ENCODE data around the gene CTIF. TPM values are rescaled to one million over a fixed set of nuclear protein-coding genes. Genes with fewer than 3 reads are reported as not detected.

CTIF gene
- total RNA-seq, 1 donor = 65.9 TPM

DNA sequence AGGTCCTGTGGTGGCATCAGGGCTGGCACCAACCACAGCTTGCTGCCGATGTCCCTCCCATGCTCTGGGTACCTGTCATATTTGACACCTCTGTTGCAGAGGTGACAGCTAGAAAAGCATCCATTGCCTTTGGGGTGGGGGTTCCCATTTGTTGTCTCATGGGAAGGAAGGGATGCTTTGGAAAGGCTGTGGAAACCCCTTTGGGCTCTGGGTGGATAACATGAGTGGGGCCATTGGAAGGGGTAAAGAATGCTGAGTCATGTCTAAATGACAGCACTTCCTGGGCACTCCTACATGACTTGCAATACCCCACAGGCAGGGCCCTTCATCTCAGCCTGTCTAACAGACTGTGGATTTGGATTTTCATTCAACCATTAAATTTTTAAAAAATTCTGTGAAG, 27.8 kb downstream of the CTIF start:
- no peaks in the 10 kb centered on the region for H3K27me3 ChIP-seq (ENCODE audit: insufficient read depth, low read length)
- no peaks in the 10 kb centered on the region for H3K9me3 ChIP-seq (ENCODE audit: low read depth, low read length)
- TF ChIP-seq, protein P1, sequence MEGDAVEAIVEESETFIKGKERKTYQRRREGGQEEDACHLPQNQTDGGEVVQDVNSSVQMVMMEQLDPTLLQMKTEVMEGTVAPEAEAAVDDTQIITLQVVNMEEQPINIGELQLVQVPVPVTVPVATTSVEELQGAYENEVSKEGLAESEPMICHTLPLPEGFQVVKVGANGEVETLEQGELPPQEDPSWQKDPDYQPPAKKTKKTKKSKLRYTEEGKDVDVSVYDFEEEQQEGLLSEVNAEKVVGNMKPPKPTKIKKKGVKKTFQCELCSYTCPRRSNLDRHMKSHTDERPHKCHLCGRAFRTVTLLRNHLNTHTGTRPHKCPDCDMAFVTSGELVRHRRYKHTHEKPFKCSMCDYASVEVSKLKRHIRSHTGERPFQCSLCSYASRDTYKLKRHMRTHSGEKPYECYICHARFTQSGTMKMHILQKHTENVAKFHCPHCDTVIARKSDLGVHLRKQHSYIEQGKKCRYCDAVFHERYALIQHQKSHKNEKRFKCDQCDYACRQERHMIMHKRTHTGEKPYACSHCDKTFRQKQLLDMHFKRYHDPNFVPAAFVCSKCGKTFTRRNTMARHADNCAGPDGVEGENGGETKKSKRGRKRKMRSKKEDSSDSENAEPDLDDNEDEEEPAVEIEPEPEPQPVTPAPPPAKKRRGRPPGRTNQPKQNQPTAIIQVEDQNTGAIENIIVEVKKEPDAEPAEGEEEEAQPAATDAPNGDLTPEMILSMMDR (IDR thresholded peaks at IDR 0.05; ENCODE audit: extremely low read depth, low read depth, low read length) = no peak
- peaks cover 88% of the 10 kb centered on the region for H3K79me2 ChIP-seq (ENCODE audit: insufficient read depth, low read length)
- no peak for DNase-seq (ENCODE audit: insufficient read length, low spot score, missing footprints)
- no peaks in the 10 kb centered on the region for H3K36me3 ChIP-seq (ENCODE audit: insufficient read depth, low read length)
- H3K4me2 ChIP-seq (ENCODE audit: insufficient read depth, low read length) = no peak overlapping the region
- peaks cover 92% of the 10 kb centered on the region for H4K20me1 ChIP-seq (ENCODE audit: insufficient read depth, low read length)
- H3K4me3 ChIP-seq (ENCODE audit: insufficient read depth, low read length) = no peak overlapping the region
- peaks cover 27% of the 10 kb centered on the region for H3K4me1 ChIP-seq (ENCODE audit: insufficient read depth, low read length)
- H2AFZ ChIP-seq (ENCODE audit: low read length) = no peak overlapping the region
- H3K27ac ChIP-seq (ENCODE audit: low read depth, low read length) = no peak overlapping the region

DNA sequence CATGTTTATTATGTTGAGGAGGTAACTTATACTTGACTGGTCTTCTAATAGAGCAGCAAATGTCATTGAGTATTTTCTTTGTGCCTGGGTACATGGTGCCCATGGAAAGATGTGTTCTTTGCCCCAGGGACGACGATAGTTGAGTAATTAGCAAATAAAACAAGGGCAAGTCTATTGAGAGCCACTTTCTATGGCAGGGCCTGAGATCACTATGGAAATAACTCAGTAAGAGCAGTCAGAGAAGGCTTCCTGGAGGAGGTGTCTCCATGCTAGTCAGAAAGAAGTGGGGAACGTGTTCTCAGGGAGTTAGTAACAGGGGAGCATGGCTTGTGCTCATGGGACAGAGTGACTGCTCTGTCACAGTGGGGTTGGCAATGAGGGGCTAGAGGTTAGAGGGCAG, 28.6 kb downstream of the CTIF start:
- peaks cover 88% of the 10 kb centered on the region for H3K79me2 ChIP-seq (ENCODE audit: insufficient read depth, low read length)
- no peaks in the 10 kb centered on the region for H3K27me3 ChIP-seq (ENCODE audit: insufficient read depth, low read length)
- peaks cover 92% of the 10 kb centered on the region for H4K20me1 ChIP-seq (ENCODE audit: insufficient read depth, low read length)
- TF ChIP-seq, protein P1 (IDR thresholded peaks at IDR 0.05; ENCODE audit: extremely low read depth, low read depth, low read length) = no peak
- H2AFZ ChIP-seq (ENCODE audit: low read length) = no peak overlapping the region
- peaks cover 29% of the 10 kb centered on the region for H3K4me1 ChIP-seq (ENCODE audit: insufficient read depth, low read length)
- no peak for DNase-seq (ENCODE audit: insufficient read length, low spot score, missing footprints)
- no peak overlapping the region for H3K4me2 ChIP-seq (ENCODE audit: insufficient read depth, low read length)
- no peaks in the 10 kb centered on the region for H3K9me3 ChIP-seq (ENCODE audit: low read depth, low read length)
- H3K4me3 ChIP-seq (ENCODE audit: insufficient read depth, low read length) = no peak overlapping the region
- H3K27ac ChIP-seq (ENCODE audit: low read depth, low read length) = no peak overlapping the region
- H3K36me3 ChIP-seq (ENCODE audit: insufficient read depth, low read length) = no peaks in the 10 kb centered on the region

DNA sequence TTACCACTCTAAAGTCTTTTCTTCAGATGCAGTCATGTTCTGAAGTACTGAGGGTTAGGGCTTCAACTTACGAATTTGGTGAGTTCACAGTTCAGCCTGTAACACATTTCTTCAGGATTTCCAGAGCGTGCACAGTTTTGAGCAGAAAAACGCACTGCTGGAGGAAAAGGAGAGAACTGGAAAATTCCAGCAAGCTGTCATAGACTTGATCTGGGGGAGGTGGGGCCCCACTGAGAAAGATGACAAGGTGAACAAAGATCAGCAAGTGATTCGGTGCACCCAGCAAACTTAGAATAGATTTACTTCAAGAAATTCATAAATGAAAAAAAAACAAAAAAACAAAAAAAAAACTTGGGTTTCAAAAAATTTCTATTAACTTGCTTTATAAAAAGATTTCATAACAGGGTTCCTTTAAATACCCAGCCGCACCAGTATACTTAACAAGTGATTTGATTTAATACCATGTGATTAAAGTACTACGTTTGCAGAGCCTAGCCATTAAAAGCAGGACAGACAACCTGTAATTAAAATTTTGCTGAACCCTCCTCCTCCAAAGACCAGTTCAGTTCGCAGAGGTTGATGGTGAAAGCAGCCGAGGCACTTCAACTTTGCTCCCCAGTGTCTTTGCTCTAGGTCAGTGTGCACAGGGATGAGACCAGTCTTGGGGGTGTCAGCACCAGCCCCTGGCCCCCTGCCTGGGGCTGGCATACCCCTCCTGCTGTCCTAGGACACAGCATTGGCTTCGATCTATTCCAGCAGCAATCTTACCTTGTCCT, 30.5 kb downstream of the CTIF start:
- peaks cover 97% of the 10 kb centered on the region for H4K20me1 ChIP-seq (ENCODE audit: insufficient read depth, low read length)
- peaks cover 91% of the 10 kb centered on the region for H3K79me2 ChIP-seq (ENCODE audit: insufficient read depth, low read length)

DNA sequence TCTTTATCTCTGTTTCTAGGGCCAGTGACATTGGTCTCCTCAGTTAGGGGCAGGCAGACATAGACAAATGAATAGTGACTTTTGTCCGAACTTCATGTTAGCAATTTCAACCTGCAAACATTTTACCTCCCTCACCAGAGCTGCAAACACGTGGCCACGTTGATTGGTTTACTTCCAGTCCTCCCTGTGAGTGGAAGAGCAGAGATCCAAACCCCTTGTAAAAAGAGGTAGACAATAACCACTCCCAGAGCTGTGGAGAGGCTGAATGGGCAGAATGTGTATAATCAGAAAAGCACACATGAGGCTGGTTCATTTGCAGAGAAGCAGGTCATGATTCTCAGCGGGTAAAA, 31.1 kb downstream of the CTIF start:
- TF ChIP-seq, protein P1 (IDR thresholded peaks at IDR 0.05; ENCODE audit: extremely low read depth, low read depth, low read length) = no peak

More for the DNA sequence above, 30.5 kb downstream of the CTIF start:
- H2AFZ ChIP-seq (ENCODE audit: low read length) = no peak overlapping the region
- no peak for DNase-seq (ENCODE audit: insufficient read length, low spot score, missing footprints)
- no peaks in the 10 kb centered on the region for H3K27me3 ChIP-seq (ENCODE audit: insufficient read depth, low read length)
- no peaks in the 10 kb centered on the region for H3K9me3 ChIP-seq (ENCODE audit: low read depth, low read length)
- peaks cover 21% of the 10 kb centered on the region for H3K4me1 ChIP-seq (ENCODE audit: insufficient read depth, low read length)
- no peak overlapping the region for H3K27ac ChIP-seq (ENCODE audit: low read depth, low read length)
- no peaks in the 10 kb centered on the region for H3K36me3 ChIP-seq (ENCODE audit: insufficient read depth, low read length)
- H3K4me2 ChIP-seq (ENCODE audit: insufficient read depth, low read length) = no peak overlapping the region
- H3K4me3 ChIP-seq (ENCODE audit: insufficient read depth, low read length) = no peak overlapping the region
- TF ChIP-seq, protein P1 (IDR thresholded peaks at IDR 0.05; ENCODE audit: extremely low read depth, low read depth, low read length) = no peak

More for the DNA sequence above, 31.1 kb downstream of the CTIF start:
- H4K20me1 ChIP-seq (ENCODE audit: insufficient read depth, low read length) = peaks cover 97% of the 10 kb centered on the region
- H3K9me3 ChIP-seq (ENCODE audit: low read depth, low read length) = no peaks in the 10 kb centered on the region
- peaks cover 91% of the 10 kb centered on the region for H3K79me2 ChIP-seq (ENCODE audit: insufficient read depth, low read length)
- peaks cover 21% of the 10 kb centered on the region for H3K4me1 ChIP-seq (ENCODE audit: insufficient read depth, low read length)
- no peak overlapping the region for H3K4me3 ChIP-seq (ENCODE audit: insufficient read depth, low read length)
- no peak for DNase-seq (ENCODE audit: insufficient read length, low spot score, missing footprints)
- H3K4me2 ChIP-seq (ENCODE audit: insufficient read depth, low read length) = no peak overlapping the region
- no peaks in the 10 kb centered on the region for H3K27me3 ChIP-seq (ENCODE audit: insufficient read depth, low read length)
- no peaks in the 10 kb centered on the region for H3K36me3 ChIP-seq (ENCODE audit: insufficient read depth, low read length)
- H2AFZ ChIP-seq (ENCODE audit: low read length) = no peak overlapping the region
- H3K27ac ChIP-seq (ENCODE audit: low read depth, low read length) = no peak overlapping the region
